Colonic mucosa (tissue), 4 donors: ENCODE measurements around the gene MINAR1. TPM values are rescaled to one million over a fixed set of nuclear protein-coding genes. Genes with fewer than 3 reads are reported as not detected.
A peak's percentile ranks its signal among the peaks of the same experiment; 100 is the strongest.

ENCODE experiments used
- DNase-seq: peaks from one replicate; pipeline ENCODE4 v3.0.0-alpha.2; 2020
- H3K27ac ChIP-seq: fragments of 200-600 bp; one replicate; pipeline ENCODE4 v1.8.0; 2021
- H3K27me3 ChIP-seq: fragments of 200-600 bp; one replicate; pipeline ENCODE4 v1.8.0; 2021
- H3K36me3 ChIP-seq: fragments of 200-600 bp; one replicate; pipeline ENCODE4 v1.8.0; 2021
- H3K4me1 ChIP-seq: fragments of 200-600 bp; one replicate; pipeline ENCODE4 v1.8.0; 2021; ENCODE audit warnings: mild to moderate bottlenecking
- H3K4me3 ChIP-seq: fragments of 200-600 bp; one replicate; pipeline ENCODE4 v1.8.0; 2021
- H3K9ac ChIP-seq, 2 donors: one replicate each; pipeline ENCODE4 v1.7.0; 2013; ENCODE audit warnings: control low read depth in 2 of 2, low read depth in 2 of 2, low read length in 2 of 2
- H3K9me3 ChIP-seq: fragments of 200-600 bp; one replicate; pipeline ENCODE4 v1.8.0; 2021
- CTCF ChIP-seq: fragments of 200-600 bp; IDR thresholded peaks from one replicate; pipeline ENCODE4 v1.8.0; 2022; ENCODE audit warnings: antibody characterized with exemption, mild to moderate bottlenecking
- intact Hi-C: fragments of 100-400 bp; cut with DNase I; formaldehyde crosslinking; loops from one replicate; pipeline ENCODE4 v1.14.1; 2022
- total RNA-seq, 2 donors: library from RNA; stranded (reverse); fragmentation: NEBNext Ultra II Directional in 1 of 2; extraction: Animal tissue kit (Norgen Biotek cat#: 25700) in 1 of 2; gene quantifications; one replicate each; pipeline ENCODE4 v1.2.1, GENCODE V29; 2021
- donor health status: healthy.
- donor health status: DM: no; HTN: no; CAD: no.
- donor health status: DM: no; HTN: no; CAD: no.

MINAR1 gene
- under 1 TPM; 0.25 to 0.35 TPM for total RNA-seq

- no peak within 1 kb of the TSS for H3K27ac ChIP-seq
- no peaks in the 10 kb centered on the region for H3K36me3 ChIP-seq
- no peaks in the 10 kb centered on the region for H3K4me1 ChIP-seq
- DNase-seq, result no peak
- H3K4me3 ChIP-seq, result peak within 1 kb of the TSS; percentile 25
- H3K9me3 ChIP-seq, result no peaks in the 10 kb centered on the region
- intact Hi-C loops, result no loop called here
- peaks cover 35% of the 10 kb centered on the region for H3K27me3 ChIP-seq
- H3K9ac ChIP-seq, result peak within 1 kb of the TSS in 1 of 2 donors; percentile 24
- no peak for TF ChIP-seq CTCF
Observed at GRCh38 chr15:79431636-79432344, at the start of gene MINAR1. MINAR1 (plus strand) TSS chr15:79432336; CDS start chr15:79456148, 23,812 bp downstream.

- Histone ChIP-seq H3K9me3 (no peaks in the 10 kb centered on the region), H3K4me1 (no peaks in the 10 kb centered on the region), H3K4me3 (no peak overlapping the region), H3K36me3 (no peaks in the 10 kb centered on the region), H3K27me3 (no peaks in the 10 kb centered on the region), H3K27ac (no peak overlapping the region), H3K9ac (no peak overlapping the region)
- intact Hi-C loops, result no loop called here
- TF ChIP-seq CTCF, result no peak
- no peak for DNase-seq
Observed at GRCh38 chr15:79394231-79394630, 37.9 kb upstream of the MINAR1 start.

- Histone ChIP-seq H3K27me3 (no peaks in the 10 kb centered on the region), H3K36me3 (no peaks in the 10 kb centered on the region), H3K9me3 (no peaks in the 10 kb centered on the region), H3K9ac (no peak overlapping the region), H3K4me3 (no peak overlapping the region), H3K4me1 (no peaks in the 10 kb centered on the region), H3K27ac (no peak overlapping the region)
- TF ChIP-seq CTCF, result no peak
- no peak for DNase-seq
- intact Hi-C loops, result no loop called here
Observed at GRCh38 chr15:79396850-79397249, 35.3 kb upstream of the MINAR1 start.

GRCh38 chr15:79397269-79397910, 34.7 kb upstream of the MINAR1 start:
- intact Hi-C loops, result no loop called here

GRCh38 chr15:79399606-79400005, 32.5 kb upstream of the MINAR1 start:
- Histone ChIP-seq H3K27me3 (no peaks in the 10 kb centered on the region), H3K4me1 (no peaks in the 10 kb centered on the region), H3K4me3 (no peak overlapping the region), H3K27ac (no peak overlapping the region), H3K9ac (no peak overlapping the region), H3K9me3 (no peaks in the 10 kb centered on the region), H3K36me3 (no peaks in the 10 kb centered on the region)
- no peak for DNase-seq
- intact Hi-C loops, result no loop called here
- TF ChIP-seq CTCF, result no peak

More at GRCh38 chr15:79397269-79397910, 34.7 kb upstream of the MINAR1 start:
- H3K27me3 ChIP-seq, result no peaks in the 10 kb centered on the region
- H3K9ac ChIP-seq, result no peak overlapping the region
- no peaks in the 10 kb centered on the region for H3K9me3 ChIP-seq
- no peak overlapping the region for H3K27ac ChIP-seq
- H3K4me1 ChIP-seq, result no peaks in the 10 kb centered on the region
- H3K36me3 ChIP-seq, result no peaks in the 10 kb centered on the region
- no peak overlapping the region for H3K4me3 ChIP-seq
- no peak for TF ChIP-seq CTCF
- no peak for DNase-seq
